Activated T-cell treated with anti-CD3 and anti-CD28 coated beads for 24 hours (primary cell): ENCODE data around the gene PLOD1.
A peak's percentile ranks its signal among the peaks of the same experiment; 100 is the strongest.
"Not testable (repeated sequence)": the region's sequence is repeated elsewhere in the genome, so short reads cannot be mapped to it uniquely, and the experiment has no call there.

Source experiments
- DNase-seq: peaks from one replicate; pipeline ENCODE4 v3.0.0-alpha.2; 2020; ENCODE audit warnings: low read depth

Gene PLOD1

GRCh38 chr1:11934302-11935056, at the start of gene PLOD1:
TSS of gene PLOD1 (plus strand) at chr1:11934717. CDS start at chr1:11934780, 63 bp downstream.
- peak; percentile 84 for DNase-seq

- no peak for DNase-seq
These were observed 48.6 kb upstream of the PLOD1 start for GRCh38 chr1:11885916-11886315.

DNA sequence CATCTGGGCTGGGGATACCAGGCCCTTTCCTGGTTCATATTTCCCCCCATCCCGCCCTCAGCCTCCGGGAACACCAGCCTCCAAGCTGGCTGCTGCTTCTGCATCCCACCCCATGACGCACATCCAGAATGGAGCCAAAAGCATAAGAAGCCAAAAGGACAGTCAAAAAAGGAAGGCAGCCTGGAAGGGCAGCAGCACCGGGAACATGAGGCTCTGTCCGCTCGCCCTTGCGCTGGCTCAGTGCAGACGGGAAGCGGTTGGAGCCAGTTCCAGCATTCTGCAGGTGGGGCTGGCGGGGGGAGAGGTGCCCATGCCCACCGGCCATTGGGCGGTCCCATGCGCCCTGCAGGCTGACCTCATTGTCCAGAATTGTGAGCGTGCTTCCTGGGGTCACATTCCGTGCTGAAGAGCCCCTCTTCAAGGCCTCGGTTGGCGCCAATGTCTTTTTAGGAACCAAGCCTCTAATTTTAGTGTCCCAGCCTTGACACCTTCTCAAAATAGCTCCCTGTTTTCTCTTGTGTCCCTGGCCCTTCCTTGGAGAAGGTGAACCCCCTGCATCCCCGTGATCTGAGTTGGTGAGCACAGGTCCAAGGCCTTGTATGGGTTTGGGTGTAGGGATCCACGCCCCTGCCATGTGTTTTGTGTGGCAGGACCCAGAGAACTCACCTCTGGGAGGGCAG, 47.4 kb upstream of the PLOD1 start:
- DNase-seq = no peak

- no peak for DNase-seq
These were observed 46.9 kb upstream of the PLOD1 start for GRCh38 chr1:11887666-11888007.

DNA sequence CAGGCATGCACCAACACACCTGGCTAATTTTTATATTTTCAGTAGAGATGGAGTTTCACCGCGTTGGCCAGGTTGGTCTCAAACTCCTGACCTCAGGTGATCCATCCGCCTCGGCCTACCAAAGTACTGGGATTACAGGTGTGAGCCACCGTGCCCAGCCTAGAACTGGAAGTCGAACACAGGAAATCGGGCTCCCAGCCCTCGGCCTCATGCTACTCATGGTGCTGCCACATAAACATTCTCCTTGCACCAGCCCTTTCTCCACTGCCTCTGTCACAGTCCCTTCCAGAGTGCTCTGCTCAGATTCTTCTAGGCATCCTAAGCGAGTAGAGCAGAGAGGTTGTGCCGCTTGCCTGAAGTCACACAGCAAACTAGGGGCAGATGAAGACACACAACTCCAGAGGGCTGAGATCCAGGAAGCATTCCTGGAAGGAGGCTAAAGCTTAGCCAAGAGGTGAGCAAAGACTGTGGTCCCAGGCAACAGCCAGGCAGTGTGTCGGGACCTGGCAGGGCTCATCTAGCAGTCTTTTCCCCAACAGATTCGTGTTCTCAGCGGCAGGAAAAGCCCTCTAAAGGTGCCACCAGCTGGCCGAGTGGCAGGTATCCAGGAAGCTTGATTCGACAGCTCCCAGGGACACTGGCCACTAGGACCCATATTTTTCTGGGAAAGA, 46.2 kb upstream of the PLOD1 start:
- DNase-seq = no peak

DNA sequence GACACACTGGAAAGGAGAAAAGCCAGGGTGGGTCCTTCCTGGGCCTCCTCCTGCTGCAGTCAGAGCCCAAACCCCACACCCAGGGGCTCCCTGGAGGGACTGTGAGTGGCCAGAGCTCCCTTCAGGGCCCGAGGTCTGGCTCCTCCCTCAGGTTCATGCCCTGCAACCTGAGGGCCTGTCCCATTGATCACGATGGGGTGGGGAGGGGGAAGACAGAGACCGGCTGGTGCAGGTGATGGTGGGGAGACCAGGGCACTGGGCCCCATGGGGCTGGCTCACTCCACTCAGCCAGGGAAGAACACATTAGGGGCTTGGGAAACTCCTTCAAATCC, 45.7 kb upstream of the PLOD1 start:
- DNase-seq = no peak

DNA sequence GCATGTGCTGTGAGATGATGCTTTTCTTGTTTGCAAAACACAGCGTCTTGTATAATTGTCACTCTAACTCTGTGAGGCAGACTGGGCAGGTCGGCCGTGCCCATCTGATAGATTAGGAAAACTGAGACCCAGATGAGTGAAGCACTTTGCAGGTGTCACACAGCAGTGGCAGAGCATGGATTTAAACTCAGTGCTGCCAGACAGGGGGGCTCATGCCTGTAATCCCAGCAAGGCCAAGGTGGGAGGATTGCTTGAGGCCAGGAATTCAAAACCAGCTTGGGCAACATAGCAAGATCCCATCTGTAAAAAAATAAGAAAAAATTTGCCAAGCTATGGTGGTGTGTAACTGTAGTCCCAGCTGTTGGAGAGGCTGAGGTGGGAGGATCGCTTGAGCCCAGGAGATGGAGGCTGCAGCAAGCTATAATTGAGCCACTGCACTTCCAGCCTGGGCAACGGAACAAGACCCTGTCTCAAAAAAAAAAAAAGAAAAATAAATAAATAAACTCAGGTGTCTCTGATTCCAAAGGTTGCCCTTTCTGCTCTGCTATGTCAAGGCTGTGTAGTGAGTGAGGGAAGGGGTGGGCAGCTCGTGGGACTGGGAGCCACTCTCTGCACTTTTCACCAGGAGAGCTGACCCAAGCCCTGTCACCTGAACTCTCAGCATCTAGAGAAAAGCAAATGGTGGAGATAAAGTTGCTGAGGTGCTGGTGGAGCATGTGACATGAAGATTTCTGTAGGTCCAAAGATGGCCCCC, 42.9 kb upstream of the PLOD1 start:
- DNase-seq = no peak

GRCh38 chr1:11893907-11894251, 40.6 kb upstream of the PLOD1 start:
- peak; percentile 63 for DNase-seq

- not testable (repeated sequence) for DNase-seq
These were observed 40.0 kb upstream of the PLOD1 start for GRCh38 chr1:11894501-11894900.

DNA sequence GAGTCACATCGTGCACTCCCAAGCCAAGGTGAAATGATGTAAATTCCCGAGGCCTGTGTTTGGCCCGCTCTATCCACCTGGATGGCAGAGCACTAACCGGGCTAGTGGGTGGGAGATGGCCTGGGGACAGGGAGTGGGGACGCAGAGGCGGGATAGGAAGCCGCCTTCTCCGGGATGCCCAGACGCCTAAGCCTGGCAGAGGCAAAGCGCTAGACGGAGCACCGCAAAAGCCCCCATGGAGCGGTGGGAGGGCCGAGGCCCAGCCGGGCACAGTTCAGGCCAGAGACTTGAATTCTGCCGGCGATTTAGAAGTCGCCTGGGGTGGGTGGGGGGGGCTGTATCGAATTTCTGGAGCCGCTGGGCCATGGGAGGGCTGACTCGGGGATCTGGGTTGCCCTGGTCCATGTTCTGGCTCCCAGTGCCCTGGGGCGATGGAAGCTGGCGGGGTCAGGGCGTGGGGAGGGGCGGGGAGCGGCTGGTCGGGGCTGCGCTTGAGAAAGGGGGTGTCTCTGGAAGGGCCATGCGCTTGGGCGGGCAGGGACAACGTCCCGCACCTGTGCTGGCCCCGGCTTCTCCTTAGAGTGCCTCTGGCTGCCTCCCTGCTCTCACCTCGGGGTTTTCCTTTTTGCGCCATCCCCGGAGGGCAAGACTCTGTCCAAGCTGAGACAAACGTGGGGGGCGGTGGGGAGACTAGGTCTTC, 36.3 kb upstream of the PLOD1 start:
- DNase-seq = no peak

GRCh38 chr1:11898831-11899467, 35.6 kb upstream of the PLOD1 start:
- no peak for DNase-seq

DNA sequence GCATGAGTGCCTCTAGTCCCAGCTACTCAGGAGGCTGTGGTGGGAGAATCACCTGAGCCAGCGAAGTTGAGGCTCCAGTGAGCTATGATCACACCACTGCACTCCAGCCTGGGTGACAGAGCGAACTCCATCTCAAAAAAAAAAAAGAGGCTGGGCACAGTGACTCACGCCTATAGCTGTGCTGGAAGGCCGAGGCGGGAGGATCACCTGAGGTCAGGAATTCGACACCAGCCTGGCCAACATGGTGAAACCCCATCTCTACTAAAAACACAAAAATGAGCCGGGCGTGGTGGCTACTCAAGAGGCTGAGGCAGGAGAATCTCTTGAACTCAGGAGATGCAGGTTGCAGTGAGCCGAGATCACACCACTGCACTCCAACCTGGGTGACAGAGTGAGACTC, 33.1 kb upstream of the PLOD1 start:
- not testable (repeated sequence) for DNase-seq

- no peak for DNase-seq
These were observed 31.3 kb upstream of the PLOD1 start for GRCh38 chr1:11903210-11903609.

DNA sequence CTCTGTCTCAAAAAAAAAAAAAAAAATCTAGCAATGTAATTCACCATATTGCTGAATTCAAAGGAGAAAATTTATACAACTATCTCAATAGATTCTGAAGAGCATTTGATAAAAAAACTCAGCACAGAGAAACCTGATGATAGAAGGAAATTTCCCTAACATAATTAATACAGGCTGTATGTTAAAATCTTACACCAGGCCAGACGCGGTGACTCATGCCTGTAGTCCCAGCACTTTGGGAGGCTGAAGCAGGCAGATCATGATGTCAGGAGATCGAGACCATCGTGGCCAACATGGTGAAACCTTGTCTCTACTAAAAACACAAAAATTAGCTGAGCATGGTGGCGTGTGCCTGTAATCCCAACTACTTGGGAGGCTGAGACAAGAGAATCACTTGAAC, 30.4 kb upstream of the PLOD1 start:
- DNase-seq = not testable (repeated sequence)

DNA sequence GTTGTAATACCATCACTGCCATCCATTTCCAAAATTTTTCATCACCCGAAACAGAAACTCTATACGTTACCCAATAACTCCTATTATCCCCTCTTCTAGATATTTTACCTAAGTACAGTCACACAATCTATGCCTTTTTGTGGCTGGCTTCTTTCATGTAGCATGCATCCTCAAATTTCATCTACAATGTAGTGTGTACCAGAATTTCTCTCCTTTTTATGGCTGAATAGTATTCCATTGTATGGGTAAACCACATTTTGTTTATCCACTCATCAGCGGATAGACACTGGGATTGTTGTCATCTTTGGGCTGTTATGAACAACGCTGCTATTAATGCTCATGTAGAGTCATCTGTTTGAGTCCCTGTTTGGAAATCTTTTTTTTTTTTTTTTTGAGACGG, 29.5 kb upstream of the PLOD1 start:
- no peak for DNase-seq

DNA sequence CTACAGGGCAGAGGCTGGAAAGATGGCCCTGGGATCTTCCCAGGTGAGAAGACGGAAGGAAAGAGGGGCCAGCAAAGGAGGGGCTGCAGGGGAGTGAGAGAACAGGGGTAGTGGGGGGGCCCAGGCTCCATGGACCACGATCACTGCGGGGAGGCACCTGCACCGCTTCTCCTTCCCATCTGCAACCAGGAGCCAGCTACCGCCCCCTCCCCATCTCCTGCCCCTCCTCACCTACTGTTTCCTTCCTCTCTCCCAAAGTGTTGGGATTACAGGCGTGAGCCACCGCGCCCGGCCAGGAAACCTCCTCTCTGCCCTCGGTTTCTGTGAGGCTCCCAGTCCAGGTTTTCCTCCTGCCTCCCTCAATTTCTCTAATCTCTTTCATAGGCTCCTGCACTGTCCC, 27.6 kb upstream of the PLOD1 start:
- no peak for DNase-seq

- peak; percentile 76 for DNase-seq
These were observed 27.0 kb upstream of the PLOD1 start for GRCh38 chr1:11907275-11908094.

DNA sequence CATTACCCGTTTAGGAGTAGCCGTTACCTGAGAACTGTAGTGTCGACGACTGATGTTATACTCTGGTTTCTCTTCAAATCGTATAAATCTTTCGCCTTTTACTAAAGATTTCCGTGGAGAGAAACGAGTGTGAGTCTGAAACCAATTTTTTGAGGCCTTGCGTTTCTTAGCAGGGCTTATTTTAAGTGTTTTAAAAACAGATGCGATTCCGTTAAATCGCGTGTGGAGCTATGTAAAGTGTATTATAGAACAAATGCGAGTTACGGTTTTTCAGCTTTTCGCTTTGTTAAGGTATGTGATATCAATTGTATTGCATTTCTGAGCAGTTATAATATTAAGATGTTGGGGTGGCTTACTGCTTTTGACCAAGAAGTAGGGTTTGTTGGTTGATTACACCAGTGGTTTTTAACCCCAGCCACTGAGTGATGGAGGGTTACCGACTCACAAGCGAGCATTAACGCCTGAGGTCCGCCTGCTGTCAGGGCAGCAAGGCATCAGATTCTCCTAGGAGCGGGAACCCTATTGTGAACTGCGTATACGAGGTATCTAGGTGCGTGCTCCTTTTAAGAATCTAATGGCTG, 26.3 kb upstream of the PLOD1 start:
- DNase-seq = peak; percentile 73

GRCh38 chr1:11910914-11911228, 23.6 kb upstream of the PLOD1 start:
- not testable (repeated sequence) for DNase-seq

DNA sequence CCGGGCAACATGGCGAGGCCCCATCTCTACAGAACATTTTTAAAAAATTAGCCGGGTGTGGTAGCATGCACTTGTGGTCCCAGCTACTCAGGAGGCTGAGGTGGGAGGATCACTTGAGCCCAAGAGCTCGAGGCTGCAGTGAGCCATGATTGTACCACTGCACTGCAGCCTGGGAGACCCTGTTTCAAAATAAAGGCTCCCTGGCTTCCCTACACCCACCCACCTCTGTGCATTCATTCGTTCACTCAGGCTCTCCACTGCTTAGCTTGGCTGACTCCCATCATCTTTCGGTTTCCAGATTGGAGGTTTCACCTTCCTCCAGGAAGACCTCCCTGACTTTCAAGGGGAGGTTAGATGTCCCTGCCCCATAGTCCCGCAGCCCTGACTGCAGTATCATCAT, 22.5 kb upstream of the PLOD1 start:
- no peak for DNase-seq
